ENCODE measurements around the gene NFIB. TPM values are rescaled to one million over a fixed set of nuclear protein-coding genes. Genes with fewer than 3 reads are reported as not detected.

The NFIB gene
- total RNA-seq, 2 experiments from 2014 or later, result not detected

- Mint-ChIP-seq H3K27ac (no peak overlapping the region), H3K36me3 (ENCODE audit: low read depth) (peaks cover 9% of the 10 kb centered on the region), H3K9me3 (ENCODE audit: insufficient read depth) (no peaks in the 10 kb centered on the region), H3K27me3 (ENCODE audit: low read depth) (peaks cover 60% of the 10 kb centered on the region), H3K4me3 (peak overlapping the region; percentile 55), H3K4me1 (ENCODE audit: low read depth) (peaks cover 20% of the 10 kb centered on the region)
- DNase-seq (no peak), ATAC-seq (no peak)
- ChIA-PET CTCF (no interaction called here), POLR2A (no interaction called here)
These were observed 2.1 kb upstream of the NFIB start for GRCh38 chr9:14315875-14316601.

GRCh38 chr9:14314929-14315874 lies 1.3 kb upstream of the NFIB start:
- DNase-seq (no peak), ATAC-seq (peak; percentile 74)
- Mint-ChIP-seq H3K4me1 (ENCODE audit: low read depth) (peaks cover 16% of the 10 kb centered on the region), H3K9me3 (ENCODE audit: insufficient read depth) (no peaks in the 10 kb centered on the region), H3K36me3 (ENCODE audit: low read depth) (peaks cover 9% of the 10 kb centered on the region), H3K4me3 (peak overlapping the region; percentile 70), H3K27me3 (ENCODE audit: low read depth) (peaks cover 54% of the 10 kb centered on the region), H3K27ac (no peak overlapping the region)
- CTCF ChIA-PET, result no interaction called here
- POLR2A ChIA-PET, result no interaction called here

GRCh38 chr9:14314424-14314928 lies 535 bp upstream of the NFIB start:
- CTCF ChIA-PET, result interaction anchor here (0.8 kb wide), 1 partner anchor 39 kb away, joined by 3 read pairs; no protein-coding TSS in a partner anchor
- Mint-ChIP-seq H3K4me1 (ENCODE audit: low read depth) (peaks cover 16% of the 10 kb centered on the region), H3K9me3 (ENCODE audit: insufficient read depth) (no peaks in the 10 kb centered on the region), H3K4me3 (peak overlapping the region; percentile 70), H3K27me3 (ENCODE audit: low read depth) (peaks cover 56% of the 10 kb centered on the region), H3K36me3 (ENCODE audit: low read depth) (peaks cover 9% of the 10 kb centered on the region), H3K27ac (no peak overlapping the region)
- ATAC-seq, result no peak
- POLR2A ChIA-PET, result no interaction called here
- no peak for DNase-seq

- ChIA-PET POLR2A (no interaction called here), CTCF (no interaction called here)
- peak overlapping the region; percentile 41 for H3K27ac Mint-ChIP-seq
- H3K36me3 Mint-ChIP-seq (ENCODE audit: low read depth), result peaks cover 9% of the 10 kb centered on the region
- ATAC-seq (no peak), DNase-seq (no peak)
- H3K4me1 Mint-ChIP-seq (ENCODE audit: low read depth), result peaks cover 16% of the 10 kb centered on the region
- peaks cover 52% of the 10 kb centered on the region for H3K27me3 Mint-ChIP-seq (ENCODE audit: low read depth)
- H3K9me3 Mint-ChIP-seq (ENCODE audit: insufficient read depth), result no peaks in the 10 kb centered on the region
- H3K4me3 Mint-ChIP-seq, result peak overlapping the region; percentile 68
These were observed 482 bp downstream of the NFIB start for GRCh38 chr9:14313378-14313940.

GRCh38 chr9:14312719-14313377 lies 1.1 kb downstream of the NFIB start:
- Mint-ChIP-seq H3K4me3 (peak overlapping the region; percentile 68), H3K36me3 (ENCODE audit: low read depth) (peaks cover 9% of the 10 kb centered on the region), H3K27ac (peak overlapping the region; percentile 30), H3K4me1 (ENCODE audit: low read depth) (peaks cover 16% of the 10 kb centered on the region), H3K9me3 (ENCODE audit: insufficient read depth) (no peaks in the 10 kb centered on the region), H3K27me3 (ENCODE audit: low read depth) (peaks cover 48% of the 10 kb centered on the region)
- no peak for ATAC-seq
- DNase-seq, result no peak
- ChIA-PET POLR2A (no interaction called here), CTCF (interaction anchor here (1.3 kb wide), 1 partner anchor 41 kb away, joined by 5 read pairs; no protein-coding TSS in a partner anchor)

- no peak overlapping the region for H3K27ac Mint-ChIP-seq
- no peak for ATAC-seq
- H3K4me3 Mint-ChIP-seq, result peak overlapping the region; percentile 6
- CTCF ChIA-PET, result interaction anchor here (1.3 kb wide), 1 partner anchor 41 kb away, joined by 5 read pairs; no protein-coding TSS in a partner anchor
- DNase-seq, result no peak
- H3K36me3 Mint-ChIP-seq (ENCODE audit: low read depth), result peaks cover 9% of the 10 kb centered on the region
- POLR2A ChIA-PET, result no interaction called here
- H3K27me3 Mint-ChIP-seq (ENCODE audit: low read depth), result peaks cover 43% of the 10 kb centered on the region
- peaks cover 16% of the 10 kb centered on the region for H3K4me1 Mint-ChIP-seq (ENCODE audit: low read depth)
- H3K9me3 Mint-ChIP-seq (ENCODE audit: insufficient read depth), result no peaks in the 10 kb centered on the region
These were observed 1.8 kb downstream of the NFIB start for GRCh38 chr9:14311956-14312685.

GRCh38 chr9:14311171-14311949 lies 2.6 kb downstream of the NFIB start:
- Mint-ChIP-seq H3K9me3 (ENCODE audit: insufficient read depth) (no peaks in the 10 kb centered on the region), H3K4me3 (no peak overlapping the region), H3K27me3 (ENCODE audit: low read depth) (peaks cover 35% of the 10 kb centered on the region), H3K4me1 (ENCODE audit: low read depth) (peaks cover 16% of the 10 kb centered on the region), H3K27ac (no peak overlapping the region), H3K36me3 (ENCODE audit: low read depth) (peaks cover 9% of the 10 kb centered on the region)
- no peak for DNase-seq
- POLR2A ChIA-PET, result no interaction called here
- CTCF ChIA-PET, result interaction anchor here (1.3 kb wide), 1 partner anchor 42 kb away, joined by 5 read pairs; no protein-coding TSS in a partner anchor
- no peak for ATAC-seq

- H3K4me1 Mint-ChIP-seq (ENCODE audit: low read depth), result peaks cover 14% of the 10 kb centered on the region
- H3K9me3 Mint-ChIP-seq (ENCODE audit: insufficient read depth), result no peaks in the 10 kb centered on the region
- peaks cover 31% of the 10 kb centered on the region for H3K27me3 Mint-ChIP-seq (ENCODE audit: low read depth)
- ATAC-seq (no peak), DNase-seq (no peak)
- H3K27ac Mint-ChIP-seq, result no peak overlapping the region
- no peak overlapping the region for H3K4me3 Mint-ChIP-seq
- CTCF ChIA-PET, result no interaction called here
- POLR2A ChIA-PET, result no interaction called here
- peaks cover 7% of the 10 kb centered on the region for H3K36me3 Mint-ChIP-seq (ENCODE audit: low read depth)
These were observed 3.6 kb downstream of the NFIB start for GRCh38 chr9:14310311-14310710.

- Mint-ChIP-seq H3K9me3 (ENCODE audit: insufficient read depth) (no peaks in the 10 kb centered on the region), H3K27me3 (ENCODE audit: low read depth) (peaks cover 31% of the 10 kb centered on the region), H3K4me3 (no peak overlapping the region), H3K27ac (no peak overlapping the region), H3K4me1 (ENCODE audit: low read depth) (peaks cover 10% of the 10 kb centered on the region), H3K36me3 (ENCODE audit: low read depth) (peaks cover 4% of the 10 kb centered on the region)
- ChIA-PET CTCF (no interaction called here), POLR2A (no interaction called here)
- DNase-seq (no peak), ATAC-seq (no peak)
These were observed 4.5 kb downstream of the NFIB start for GRCh38 chr9:14309403-14309802.

GRCh38 chr9:14308853-14309145 lies 5.1 kb downstream of the NFIB start:
- no peak for DNase-seq
- peaks cover 28% of the 10 kb centered on the region for H3K27me3 Mint-ChIP-seq (ENCODE audit: low read depth)
- POLR2A ChIA-PET, result no interaction called here
- H3K27ac Mint-ChIP-seq, result no peak overlapping the region
- CTCF ChIA-PET, result no interaction called here
- H3K4me1 Mint-ChIP-seq (ENCODE audit: low read depth), result peaks cover 8% of the 10 kb centered on the region
- H3K36me3 Mint-ChIP-seq (ENCODE audit: low read depth), result peaks cover 4% of the 10 kb centered on the region
- no peaks in the 10 kb centered on the region for H3K9me3 Mint-ChIP-seq (ENCODE audit: insufficient read depth)
- ATAC-seq, result no peak
- no peak overlapping the region for H3K4me3 Mint-ChIP-seq
